ENCODE measurements around the gene NEDD4L. TPM values are rescaled to one million over a fixed set of nuclear protein-coding genes. Genes with fewer than 3 reads are reported as not detected.

NEDD4L gene
- total and polyA plus RNA-seq, 10 of the 15 experiments (the other 5 are each of a cell fraction or from before 2014, with no cell fraction given), result 7.4 to 24.0 (median 17.7) TPM

DNA sequence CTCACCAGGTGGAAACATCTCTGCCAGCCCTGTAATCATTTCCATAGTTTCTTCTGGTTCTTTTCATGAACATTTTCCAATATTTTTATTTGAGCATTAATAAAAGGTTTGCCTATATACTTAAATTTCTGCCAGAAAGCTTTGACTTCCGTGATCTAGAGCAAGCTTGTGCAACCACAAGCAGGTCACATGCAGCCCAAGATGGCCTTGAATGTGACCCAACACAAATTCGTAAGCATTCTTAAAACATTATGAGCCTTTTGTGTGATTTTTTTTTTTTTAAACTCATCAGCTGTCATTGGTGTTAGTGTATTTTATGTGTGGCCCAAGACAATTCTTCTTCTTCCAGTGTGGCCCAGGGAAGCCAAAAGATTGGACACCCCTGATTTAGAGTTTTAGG is 51.6 kb downstream of the NEDD4L start:
- RAD21 ChIA-PET (ENCODE audit: unreplicated experiment), result interaction anchor here (1.1 to 1.3 kb wide), 4 partner anchors 15 to 26 kb away, joined by 3 to 9 read pairs (median 4); no protein-coding TSS in a partner anchor
- Histone ChIP-seq H3K27ac (ENCODE audit: control insufficient read depth, insufficient read depth) (no peak overlapping the region), H3K9me3 (replicated peaks; ENCODE audit: control insufficient read depth, insufficient read depth, low read length) (no peaks in the 10 kb centered on the region), H3K79me2 (ENCODE audit: control insufficient read depth, insufficient read depth, low read length) (no peaks in the 10 kb centered on the region), H3K9ac (ENCODE audit: control insufficient read depth, insufficient read depth, low read length) (no peak overlapping the region), H4K20me1 (ENCODE audit: control insufficient read depth, insufficient read depth) (no peaks in the 10 kb centered on the region), H3K4me3 (no peak overlapping the region), H3K4me1 (ENCODE audit: control insufficient read depth, insufficient read depth, low read length) (peaks cover 25% of the 10 kb centered on the region), H3K36me3 (ENCODE audit: control insufficient read depth in 2 of 2, insufficient read depth in 2 of 2, low read length in 1 of 2) (no peaks in the 10 kb centered on the region), H3K27me3 (replicated peaks in 1 of 2; ENCODE audit: control insufficient read depth in 2 of 2, insufficient read depth in 2 of 2, low read length in 1 of 2) (no peaks in the 10 kb centered on the region), H2AFZ (ENCODE audit: control insufficient read depth, low read depth, low read length) (no peak overlapping the region), H3K4me2 (ENCODE audit: control insufficient read depth, insufficient read depth) (no peak overlapping the region)
- FAIRE-seq (no peak), DNase-seq (ENCODE audit: low read depth, low spot score) (no peak), ATAC-seq (no peak)
- SMC1A ChIA-PET (ENCODE audit: uncharacterized antibody, unreplicated experiment), result interaction anchor here (1.1 to 1.7 kb wide), 5 partner anchors 14 to 43 kb away, joined by 3 to 11 read pairs (median 4); no protein-coding TSS in a partner anchor
- CTCF ChIA-PET, result interaction anchor here (1.2 to 3.0 kb wide), 3 partner anchors 12 to 43 kb away, joined by 4 to 15 read pairs (median 5); no protein-coding TSS in a partner anchor
- TF ChIP-seq PML (IDR thresholded peaks at IDR 0.05; ENCODE audit: low read length) (no peak), NFXL1 (IDR thresholded peaks at IDR 0.05; ENCODE audit: borderline replicate concordance) (no peak), MTA2 (IDR thresholded peaks at IDR 0.05; ENCODE audit: low read depth) (no peak), BRCA1 (IDR thresholded peaks at IDR 0.05; ENCODE audit: low read depth, low read length) (no peak), ZNF217 (IDR thresholded peaks at IDR 0.05) (no peak), PAX5 (IDR thresholded peaks at IDR 0.05; ENCODE audit: borderline replicate concordance, low read depth, low read length) (no peak)
- WGBS (ENCODE audit: insufficient coverage, insufficient replicate concordance, low lambda C conversion rate, missing lambda C conversion rate), result 55% methylated on average over 2 of the region's 2 CpGs
- in situ Hi-C loops (cut with MboI), result no loop called here
- POLR2A ChIA-PET, result interaction anchor here (0.8 to 2.0 kb wide), 3 partner anchors 10 to 45 kb away, joined by 3 to 6 read pairs (median 5); no protein-coding TSS in a partner anchor
- no TSS peak for BruUV-seq (replicated peaks)
- intact Hi-C loops (cut with micrococcal nuclease; ENCODE audit: unreplicated experiment), result no loop called here

DNA sequence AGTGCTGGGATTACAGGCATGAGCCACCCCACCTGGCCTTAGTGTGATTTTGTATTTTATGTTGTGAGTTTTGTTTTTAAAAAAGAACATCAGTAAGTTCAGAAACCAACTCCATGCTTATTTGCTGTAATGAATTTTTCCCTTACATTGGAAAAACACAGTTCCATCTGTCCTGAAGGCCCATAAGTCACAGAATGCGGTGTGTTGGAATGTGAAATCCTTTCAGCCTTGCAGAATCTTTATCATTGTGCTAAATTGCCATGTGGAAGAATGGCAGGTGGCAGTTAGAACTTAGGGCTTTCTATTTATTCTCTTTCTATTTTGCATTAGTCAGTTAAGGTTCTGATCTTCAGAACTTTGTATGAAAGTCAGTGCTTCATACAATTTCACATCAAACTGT is 52.6 kb downstream of the NEDD4L start:
- Histone ChIP-seq H3K79me2 (ENCODE audit: control insufficient read depth, insufficient read depth, low read length) (no peaks in the 10 kb centered on the region), H3K4me3 (no peak overlapping the region), H3K9ac (ENCODE audit: control insufficient read depth, insufficient read depth, low read length) (no peak overlapping the region), H4K20me1 (ENCODE audit: control insufficient read depth, insufficient read depth) (no peaks in the 10 kb centered on the region), H3K27me3 (replicated peaks in 1 of 2; ENCODE audit: control insufficient read depth in 2 of 2, insufficient read depth in 2 of 2, low read length in 1 of 2) (no peaks in the 10 kb centered on the region), H3K4me2 (ENCODE audit: control insufficient read depth, insufficient read depth) (no peak overlapping the region), H2AFZ (ENCODE audit: control insufficient read depth, low read depth, low read length) (no peak overlapping the region), H3K36me3 (ENCODE audit: control insufficient read depth in 2 of 2, insufficient read depth in 2 of 2, low read length in 1 of 2) (no peaks in the 10 kb centered on the region), H3K27ac (ENCODE audit: control insufficient read depth, insufficient read depth) (no peak overlapping the region), H3K9me3 (replicated peaks; ENCODE audit: control insufficient read depth, insufficient read depth, low read length) (no peaks in the 10 kb centered on the region), H3K4me1 (ENCODE audit: control insufficient read depth, insufficient read depth, low read length) (peaks cover 16% of the 10 kb centered on the region)
- in situ Hi-C loops (cut with MboI), result no loop called here
- WGBS (ENCODE audit: insufficient coverage, insufficient replicate concordance, low lambda C conversion rate, missing lambda C conversion rate), result 71% methylated on average over 1 of the region's 1 CpG
- DNase-seq (ENCODE audit: low read depth, low spot score) (no peak), FAIRE-seq (no peak), ATAC-seq (no peak)
- ChIA-PET POLR2A (interaction anchor here (0.5 to 2.0 kb wide), 3 partner anchors 9 to 666 kb away, joined by 3 to 6 read pairs (median 5); no protein-coding TSS in a partner anchor), RAD21 (ENCODE audit: unreplicated experiment) (no interaction called here), CTCF (interaction anchor here (1.2 to 3.0 kb wide), 2 partner anchors 11 to 44 kb away, joined by 4 to 15 read pairs; no protein-coding TSS in a partner anchor), SMC1A (ENCODE audit: uncharacterized antibody, unreplicated experiment) (interaction anchor here (1.7 kb wide), 2 partner anchors 13 to 16 kb away, joined by 6 to 11 read pairs; no protein-coding TSS in a partner anchor)
- intact Hi-C loops (cut with micrococcal nuclease; ENCODE audit: unreplicated experiment), result no loop called here
- BruUV-seq (replicated peaks), result no TSS peak
- TF ChIP-seq KLF5 (IDR thresholded peaks at IDR 0.05; ENCODE audit: partially characterized antibody) (no peak), TCF7 (IDR thresholded peaks at IDR 0.05; ENCODE audit: borderline replicate concordance) (no peak), NFXL1 (IDR thresholded peaks at IDR 0.05; ENCODE audit: borderline replicate concordance) (no peak)
- TF ChIP-seq, protein P1, sequence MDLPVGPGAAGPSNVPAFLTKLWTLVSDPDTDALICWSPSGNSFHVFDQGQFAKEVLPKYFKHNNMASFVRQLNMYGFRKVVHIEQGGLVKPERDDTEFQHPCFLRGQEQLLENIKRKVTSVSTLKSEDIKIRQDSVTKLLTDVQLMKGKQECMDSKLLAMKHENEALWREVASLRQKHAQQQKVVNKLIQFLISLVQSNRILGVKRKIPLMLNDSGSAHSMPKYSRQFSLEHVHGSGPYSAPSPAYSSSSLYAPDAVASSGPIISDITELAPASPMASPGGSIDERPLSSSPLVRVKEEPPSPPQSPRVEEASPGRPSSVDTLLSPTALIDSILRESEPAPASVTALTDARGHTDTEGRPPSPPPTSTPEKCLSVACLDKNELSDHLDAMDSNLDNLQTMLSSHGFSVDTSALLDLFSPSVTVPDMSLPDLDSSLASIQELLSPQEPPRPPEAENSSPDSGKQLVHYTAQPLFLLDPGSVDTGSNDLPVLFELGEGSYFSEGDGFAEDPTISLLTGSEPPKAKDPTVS (IDR thresholded peaks at IDR 0.05; ENCODE audit: low read depth, low read length), result no peak
- TF ChIP-seq, protein P2, sequence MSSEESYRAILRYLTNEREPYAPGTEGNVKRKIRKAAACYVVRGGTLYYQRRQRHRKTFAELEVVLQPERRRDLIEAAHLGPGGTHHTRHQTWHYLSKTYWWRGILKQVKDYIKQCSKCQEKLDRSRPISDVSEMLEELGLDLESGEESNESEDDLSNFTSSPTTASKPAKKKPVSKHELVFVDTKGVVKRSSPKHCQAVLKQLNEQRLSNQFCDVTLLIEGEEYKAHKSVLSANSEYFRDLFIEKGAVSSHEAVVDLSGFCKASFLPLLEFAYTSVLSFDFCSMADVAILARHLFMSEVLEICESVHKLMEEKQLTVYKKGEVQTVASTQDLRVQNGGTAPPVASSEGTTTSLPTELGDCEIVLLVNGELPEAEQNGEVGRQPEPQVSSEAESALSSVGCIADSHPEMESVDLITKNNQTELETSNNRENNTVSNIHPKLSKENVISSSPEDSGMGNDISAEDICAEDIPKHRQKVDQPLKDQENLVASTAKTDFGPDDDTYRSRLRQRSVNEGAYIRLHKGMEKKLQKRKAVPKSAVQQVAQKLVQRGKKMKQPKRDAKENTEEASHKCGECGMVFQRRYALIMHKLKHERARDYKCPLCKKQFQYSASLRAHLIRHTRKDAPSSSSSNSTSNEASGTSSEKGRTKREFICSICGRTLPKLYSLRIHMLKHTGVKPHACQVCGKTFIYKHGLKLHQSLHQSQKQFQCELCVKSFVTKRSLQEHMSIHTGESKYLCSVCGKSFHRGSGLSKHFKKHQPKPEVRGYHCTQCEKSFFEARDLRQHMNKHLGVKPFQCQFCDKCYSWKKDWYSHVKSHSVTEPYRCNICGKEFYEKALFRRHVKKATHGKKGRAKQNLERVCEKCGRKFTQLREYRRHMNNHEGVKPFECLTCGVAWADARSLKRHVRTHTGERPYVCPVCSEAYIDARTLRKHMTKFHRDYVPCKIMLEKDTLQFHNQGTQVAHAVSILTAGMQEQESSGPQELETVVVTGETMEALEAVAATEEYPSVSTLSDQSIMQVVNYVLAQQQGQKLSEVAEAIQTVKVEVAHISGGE (CRISPR knock-in tag; IDR thresholded peaks at IDR 0.05), result no peak
- TF ChIP-seq, protein P3, sequence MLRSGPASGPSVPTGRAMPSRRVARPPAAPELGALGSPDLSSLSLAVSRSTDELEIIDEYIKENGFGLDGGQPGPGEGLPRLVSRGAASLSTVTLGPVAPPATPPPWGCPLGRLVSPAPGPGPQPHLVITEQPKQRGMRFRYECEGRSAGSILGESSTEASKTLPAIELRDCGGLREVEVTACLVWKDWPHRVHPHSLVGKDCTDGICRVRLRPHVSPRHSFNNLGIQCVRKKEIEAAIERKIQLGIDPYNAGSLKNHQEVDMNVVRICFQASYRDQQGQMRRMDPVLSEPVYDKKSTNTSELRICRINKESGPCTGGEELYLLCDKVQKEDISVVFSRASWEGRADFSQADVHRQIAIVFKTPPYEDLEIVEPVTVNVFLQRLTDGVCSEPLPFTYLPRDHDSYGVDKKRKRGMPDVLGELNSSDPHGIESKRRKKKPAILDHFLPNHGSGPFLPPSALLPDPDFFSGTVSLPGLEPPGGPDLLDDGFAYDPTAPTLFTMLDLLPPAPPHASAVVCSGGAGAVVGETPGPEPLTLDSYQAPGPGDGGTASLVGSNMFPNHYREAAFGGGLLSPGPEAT (IDR thresholded peaks at IDR 0.05; ENCODE audit: low read depth), result no peak
